Panc1 (cell line): ENCODE results near the gene TBPL2. TPM values are rescaled to one million over a fixed set of nuclear protein-coding genes. Genes with fewer than 3 reads are reported as not detected.
A peak's percentile ranks its signal among the peaks of the same experiment; 100 is the strongest.

Experiments used
- ATAC-seq: fragments of 200-7000 bp; cut with Tn5 transposase; 2 replicates; pipeline ENCODE4 v1.9.1; 2020; ENCODE audit warnings: mild to moderate bottlenecking, moderate library complexity
- BruUV-seq: library from RNA; stranded (reverse); fragments of 400-500 nt; replicated peaks from 2 replicates; lab custom pipeline; 2021; lab: Mats Ljungman, UMichigan
- CTCF ChIA-PET: fragments of 300-600 bp; sonication (Branson Sonifier 250); formaldehyde crosslinking; loops from one replicate; lab custom pipeline; 2022; ENCODE audit warnings: antibody characterized with exemption; lab: Charles Lee
- POLR2A ChIA-PET: fragments of 300-600 bp; sonication (Branson Sonifier 250); formaldehyde crosslinking; loops from one replicate; lab custom pipeline; 2022; ENCODE audit warnings: antibody characterized with exemption; lab: Charles Lee
- DNase-seq: peaks from one replicate; pipeline ENCODE4 v3.0.0-alpha.2; 2010; ENCODE audit warnings: low read depth, low spot score
- H3K27ac ChIP-seq: 2 replicates; pipeline ENCODE4 v1.5.1; 2011; ENCODE audit warnings: mild to moderate bottlenecking, low read length, inconsistent platforms
- H3K27me3 ChIP-seq: fragments of 200-500 bp; sonication (Bioruptor generic); 2 replicates; pipeline ENCODE4 v1.6.0; 2014; ENCODE audit warnings: low read length, inconsistent platforms; ENCODE audit not compliant: control insufficient read depth, insufficient read depth
- H3K36me3 ChIP-seq: fragments of 200-500 bp; sonication (Bioruptor generic); 2 replicates; pipeline ENCODE4 v1.5.1; 2014; ENCODE audit warnings: inconsistent platforms, mild to moderate bottlenecking, low read length, moderate library complexity; ENCODE audit not compliant: control insufficient read depth, insufficient read depth
- H3K4me1 ChIP-seq: 2 replicates; pipeline ENCODE4 v1.5.1; 2011; ENCODE audit warnings: inconsistent platforms, mild to moderate bottlenecking, low read length, moderate library complexity; ENCODE audit not compliant: control insufficient read depth, insufficient read depth
- H3K4me3 ChIP-seq, 2 experiments: 2 replicates each; pipeline ENCODE4 v1.5.1; 2011 to 2012; ENCODE audit warnings: low read depth in 2 of 2, low read length in 2 of 2, mild to moderate bottlenecking in 2 of 2, inconsistent platforms in 1 of 2, moderate library complexity in 1 of 2
- H3K9me3 ChIP-seq: fragments of 200-500 bp; sonication (Bioruptor generic); 2 replicates; pipeline ENCODE4 v1.5.1; 2014; ENCODE audit warnings: low read depth, mild to moderate bottlenecking, inconsistent platforms, low read length, moderate library complexity; ENCODE audit not compliant: control insufficient read depth, insufficient read depth
- POLR2AphosphoS5 ChIP-seq: IDR thresholded peaks from 2 replicates; pipeline ENCODE4 v1.6.1; 2012; ENCODE audit warnings: mild to moderate bottlenecking, low read depth, low read length, moderate library complexity
- SIN3A ChIP-seq: IDR thresholded peaks from 2 replicates; pipeline ENCODE4 v1.6.1; 2012; ENCODE audit warnings: low read depth, mild to moderate bottlenecking, low read length, moderate library complexity, borderline replicate concordance; ENCODE audit not compliant: insufficient read depth
- TCF7L2 ChIP-seq: IDR thresholded peaks from 2 replicates; pipeline ENCODE4 v1.6.1; 2011; ENCODE audit warnings: mild to moderate bottlenecking, low read depth, low read length, inconsistent platforms
- in situ Hi-C: cut with HindIII; loops from 2 replicates; pipeline ENCODE4 v1.10.0; 2016; ENCODE audit warnings: low sequenced_read_pairs, low pct_unique_long_range_greater_than_20kb
- intact Hi-C: fragments of 100-400 bp; cut with micrococcal nuclease; formaldehyde crosslinking; loops from one replicate; pipeline ENCODE4 v1.10.0; 2022; ENCODE audit not compliant: unreplicated experiment
- total RNA-seq: library from RNA; stranded (reverse); gene quantifications from one replicate; pipeline ENCODE4 v1.2.1, GENCODE V29; 2021; ENCODE audit not compliant: unreplicated experiment
- TF ChIP-seq, protein P1 (sequence below): fragments of 450-650 bp; IDR thresholded peaks from 2 replicates; pipeline ENCODE4 v1.5.1; 2017; ENCODE audit warnings: mild to moderate bottlenecking
- TF ChIP-seq, protein P2 (sequence below), 2 experiments: IDR thresholded peaks; 2 replicates each; pipeline ENCODE4 v1.6.1; 2011 to 2012; ENCODE audit warnings: low read depth in 2 of 2, control low read depth in 1 of 2, low read length in 1 of 2, mild to moderate bottlenecking in 1 of 2, moderate library complexity in 1 of 2; ENCODE audit not compliant: insufficient read depth in 1 of 2

TBPL2 gene
- total RNA-seq, 1 experiment from 2014 or later: not detected

GRCh38 chr14:55451398-55451797, 11.0 kb upstream of the TBPL2 start:
- no peak for TF ChIP-seq TCF7L2
- TF ChIP-seq SIN3A: no peak
- TF ChIP-seq, protein P1, sequence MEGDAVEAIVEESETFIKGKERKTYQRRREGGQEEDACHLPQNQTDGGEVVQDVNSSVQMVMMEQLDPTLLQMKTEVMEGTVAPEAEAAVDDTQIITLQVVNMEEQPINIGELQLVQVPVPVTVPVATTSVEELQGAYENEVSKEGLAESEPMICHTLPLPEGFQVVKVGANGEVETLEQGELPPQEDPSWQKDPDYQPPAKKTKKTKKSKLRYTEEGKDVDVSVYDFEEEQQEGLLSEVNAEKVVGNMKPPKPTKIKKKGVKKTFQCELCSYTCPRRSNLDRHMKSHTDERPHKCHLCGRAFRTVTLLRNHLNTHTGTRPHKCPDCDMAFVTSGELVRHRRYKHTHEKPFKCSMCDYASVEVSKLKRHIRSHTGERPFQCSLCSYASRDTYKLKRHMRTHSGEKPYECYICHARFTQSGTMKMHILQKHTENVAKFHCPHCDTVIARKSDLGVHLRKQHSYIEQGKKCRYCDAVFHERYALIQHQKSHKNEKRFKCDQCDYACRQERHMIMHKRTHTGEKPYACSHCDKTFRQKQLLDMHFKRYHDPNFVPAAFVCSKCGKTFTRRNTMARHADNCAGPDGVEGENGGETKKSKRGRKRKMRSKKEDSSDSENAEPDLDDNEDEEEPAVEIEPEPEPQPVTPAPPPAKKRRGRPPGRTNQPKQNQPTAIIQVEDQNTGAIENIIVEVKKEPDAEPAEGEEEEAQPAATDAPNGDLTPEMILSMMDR: no peak
- Histone ChIP-seq H3K4me1 (peaks cover 88% of the 10 kb centered on the region), H3K27ac (peak overlapping the region; percentile 99), H3K4me3 (no peak overlapping the region), H3K9me3 (no peaks in the 10 kb centered on the region), H3K27me3 (no peaks in the 10 kb centered on the region), H3K36me3 (no peaks in the 10 kb centered on the region)
- ATAC-seq (no peak), DNase-seq (no peak)
- CTCF ChIA-PET: no interaction called here
- POLR2A ChIA-PET: no interaction called here
- intact Hi-C loops (no loop called here), in situ Hi-C loops (no loop called here)
- no TSS peak for BruUV-seq

GRCh38 chr14:55450987-55451386, 10.6 kb upstream of the TBPL2 start:
- no TSS peak for BruUV-seq
- ATAC-seq (no peak), DNase-seq (no peak)
- TF ChIP-seq POLR2AphosphoS5 (no peak), SIN3A (no peak), TCF7L2 (no peak)
- TF ChIP-seq, protein P2, sequence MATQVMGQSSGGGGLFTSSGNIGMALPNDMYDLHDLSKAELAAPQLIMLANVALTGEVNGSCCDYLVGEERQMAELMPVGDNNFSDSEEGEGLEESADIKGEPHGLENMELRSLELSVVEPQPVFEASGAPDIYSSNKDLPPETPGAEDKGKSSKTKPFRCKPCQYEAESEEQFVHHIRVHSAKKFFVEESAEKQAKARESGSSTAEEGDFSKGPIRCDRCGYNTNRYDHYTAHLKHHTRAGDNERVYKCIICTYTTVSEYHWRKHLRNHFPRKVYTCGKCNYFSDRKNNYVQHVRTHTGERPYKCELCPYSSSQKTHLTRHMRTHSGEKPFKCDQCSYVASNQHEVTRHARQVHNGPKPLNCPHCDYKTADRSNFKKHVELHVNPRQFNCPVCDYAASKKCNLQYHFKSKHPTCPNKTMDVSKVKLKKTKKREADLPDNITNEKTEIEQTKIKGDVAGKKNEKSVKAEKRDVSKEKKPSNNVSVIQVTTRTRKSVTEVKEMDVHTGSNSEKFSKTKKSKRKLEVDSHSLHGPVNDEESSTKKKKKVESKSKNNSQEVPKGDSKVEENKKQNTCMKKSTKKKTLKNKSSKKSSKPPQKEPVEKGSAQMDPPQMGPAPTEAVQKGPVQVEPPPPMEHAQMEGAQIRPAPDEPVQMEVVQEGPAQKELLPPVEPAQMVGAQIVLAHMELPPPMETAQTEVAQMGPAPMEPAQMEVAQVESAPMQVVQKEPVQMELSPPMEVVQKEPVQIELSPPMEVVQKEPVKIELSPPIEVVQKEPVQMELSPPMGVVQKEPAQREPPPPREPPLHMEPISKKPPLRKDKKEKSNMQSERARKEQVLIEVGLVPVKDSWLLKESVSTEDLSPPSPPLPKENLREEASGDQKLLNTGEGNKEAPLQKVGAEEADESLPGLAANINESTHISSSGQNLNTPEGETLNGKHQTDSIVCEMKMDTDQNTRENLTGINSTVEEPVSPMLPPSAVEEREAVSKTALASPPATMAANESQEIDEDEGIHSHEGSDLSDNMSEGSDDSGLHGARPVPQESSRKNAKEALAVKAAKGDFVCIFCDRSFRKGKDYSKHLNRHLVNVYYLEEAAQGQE (IDR thresholded peaks at IDR 0.05; ENCODE audit: insufficient read depth in 1 of 2, low read depth in 2 of 2, low read length in 1 of 2): no peak
- TF ChIP-seq, protein P1: no peak
- H3K9me3 ChIP-seq: no peaks in the 10 kb centered on the region
- no peaks in the 10 kb centered on the region for H3K27me3 ChIP-seq
- H3K4me1 ChIP-seq: peaks cover 92% of the 10 kb centered on the region
- intact Hi-C loops: no loop called here
- POLR2A ChIA-PET: no interaction called here
- no peaks in the 10 kb centered on the region for H3K36me3 ChIP-seq
- in situ Hi-C loops: no loop called here
- CTCF ChIA-PET: no interaction called here
- H3K27ac ChIP-seq: peak overlapping the region; percentile 99
- H3K4me3 ChIP-seq: no peak overlapping the region
